Activated T-cell treated with anti-CD3 and anti-CD28 coated beads, Interleukin-2, amount 50 U/mL, for 4 hours (primary cell): ENCODE measurements around the gene CSRP1. TPM values are rescaled to one million over a fixed set of nuclear protein-coding genes. Genes with fewer than 3 reads are reported as not detected.
"Not testable (repeated sequence)": the region's sequence is repeated elsewhere in the genome, so short reads cannot be mapped to it uniquely, and the experiment has no call there.

ENCODE experiments used
- ATAC-seq, 2 donors: fragments of 200-7000 bp; cut with Tn5 transposase; one replicate each; pipeline ENCODE4 v1.10.0; 2021
- DNase-seq: peaks from one replicate; pipeline ENCODE4 v3.0.0-alpha.2; 2020
- H3K27me3 Mint-ChIP-seq: one replicate; pipeline ENCODE4 v1.8.0; 2021; ENCODE audit warnings: low read depth, mixed read lengths
- H3K36me3 Mint-ChIP-seq: one replicate; pipeline ENCODE4 v1.8.0; 2022; ENCODE audit warnings: mixed read lengths; ENCODE audit not compliant: insufficient read depth
- H3K4me1 Mint-ChIP-seq: one replicate; pipeline ENCODE4 v1.8.0; 2021; ENCODE audit warnings: low read depth, mixed read lengths
- H3K4me3 Mint-ChIP-seq: one replicate; pipeline ENCODE4 v1.8.0; 2021; ENCODE audit warnings: mild to moderate bottlenecking, moderate library complexity, mixed read lengths
- H3K9me3 Mint-ChIP-seq: one replicate; pipeline ENCODE4 v1.8.0; 2021; ENCODE audit warnings: mixed read lengths
- total RNA-seq, 3 donors: library from RNA; stranded (reverse); gene quantifications; one replicate each; pipeline ENCODE4 v1.2.1, GENCODE V29; 2021

Gene CSRP1
- total RNA-seq, 3 donors from 2014 or later, result 51.5 to 54.3 (median 52.4) TPM

GRCh38 chr1:201488830-201489589 lies 17.9 kb downstream of the CSRP1 start:
- Mint-ChIP-seq H3K4me3 (no peak overlapping the region), H3K4me1 (no peaks in the 10 kb centered on the region), H3K9me3 (no peaks in the 10 kb centered on the region), H3K27me3 (no peaks in the 10 kb centered on the region), H3K36me3 (peaks cover 17% of the 10 kb centered on the region)
- no peak for ATAC-seq
- DNase-seq, result no peak

DNA sequence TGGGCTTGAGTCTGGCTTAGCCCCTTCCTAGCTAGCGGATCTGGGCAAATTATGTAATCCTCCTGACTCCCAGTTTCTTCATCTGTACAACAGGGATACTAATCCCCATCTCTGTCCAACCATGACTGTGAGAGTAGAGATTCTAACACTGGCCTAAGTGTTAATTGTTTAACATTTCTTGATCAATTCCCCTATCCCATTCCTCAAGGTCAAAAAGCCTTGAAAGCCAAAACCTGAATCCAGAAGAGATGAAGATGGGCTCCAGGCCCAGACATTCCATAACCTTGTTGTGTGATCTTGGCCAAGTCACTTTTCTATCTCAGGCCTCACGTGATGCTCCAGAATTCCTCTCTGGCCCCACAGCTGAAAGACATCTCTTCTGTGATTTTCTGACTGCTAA lies 19.2 kb downstream of the CSRP1 start:
- Mint-ChIP-seq H3K4me1 (no peaks in the 10 kb centered on the region), H3K27me3 (no peaks in the 10 kb centered on the region), H3K9me3 (no peaks in the 10 kb centered on the region), H3K36me3 (peaks cover 11% of the 10 kb centered on the region), H3K4me3 (no peak overlapping the region)
- no peak for DNase-seq
- no peak for ATAC-seq

GRCh38 chr1:201486187-201486586 lies 20.7 kb downstream of the CSRP1 start:
- ATAC-seq, result no peak
- DNase-seq, result no peak
- Mint-ChIP-seq H3K4me1 (peaks cover 10% of the 10 kb centered on the region), H3K36me3 (peaks cover 9% of the 10 kb centered on the region), H3K27me3 (peaks cover 4% of the 10 kb centered on the region), H3K9me3 (no peaks in the 10 kb centered on the region), H3K4me3 (no peak overlapping the region)

DNA sequence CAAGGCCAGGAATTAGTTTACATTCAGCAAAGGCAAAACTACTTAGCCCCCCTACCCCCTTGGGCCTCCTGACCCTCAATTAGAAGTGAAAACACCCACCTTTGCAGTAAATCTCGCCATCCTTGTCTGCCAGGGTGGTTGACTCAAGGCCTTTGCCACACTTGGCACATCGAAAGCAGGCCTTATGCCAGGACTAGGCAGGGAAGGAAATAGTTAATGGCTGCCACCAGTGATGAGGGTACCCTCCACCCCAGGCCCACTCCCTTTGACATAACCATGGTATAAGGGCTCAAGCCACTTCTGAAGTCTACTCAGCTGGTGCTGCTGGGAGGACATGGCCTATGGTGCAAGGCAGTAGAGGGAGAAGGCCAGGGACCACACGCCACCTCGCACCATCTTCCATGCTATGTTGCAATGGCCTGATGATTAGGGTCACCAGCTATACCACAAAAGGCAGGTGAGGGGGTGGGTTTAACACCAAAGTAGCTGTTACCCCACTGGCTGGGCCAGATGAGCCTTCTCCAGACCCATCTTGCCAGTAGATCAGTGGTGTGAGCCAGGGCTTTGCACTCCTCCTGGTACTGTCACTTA lies 21.6 kb downstream of the CSRP1 start:
- Mint-ChIP-seq H3K36me3 (peaks cover 9% of the 10 kb centered on the region), H3K4me3 (no peak overlapping the region), H3K27me3 (peaks cover 11% of the 10 kb centered on the region), H3K9me3 (no peaks in the 10 kb centered on the region), H3K4me1 (peaks cover 15% of the 10 kb centered on the region)
- no peak for ATAC-seq
- DNase-seq, result no peak

- Mint-ChIP-seq H3K4me3 (no peak overlapping the region), H3K36me3 (peaks cover 7% of the 10 kb centered on the region), H3K4me1 (peaks cover 20% of the 10 kb centered on the region), H3K27me3 (peaks cover 17% of the 10 kb centered on the region), H3K9me3 (no peaks in the 10 kb centered on the region)
- DNase-seq, result no peak
- no peak for ATAC-seq
These were observed 23.5 kb downstream of the CSRP1 start for GRCh38 chr1:201483373-201483949.

GRCh38 chr1:201482755-201483154 lies 24.2 kb downstream of the CSRP1 start:
- peaks cover 17% of the 10 kb centered on the region for H3K27me3 Mint-ChIP-seq

GRCh38 chr1:201481761-201482493 lies 25.0 kb downstream of the CSRP1 start:
- Mint-ChIP-seq H3K4me3 (peak overlapping the region; percentile 72), H3K9me3 (no peaks in the 10 kb centered on the region), H3K36me3 (no peaks in the 10 kb centered on the region), H3K4me1 (peaks cover 20% of the 10 kb centered on the region), H3K27me3 (peaks cover 20% of the 10 kb centered on the region)
- ATAC-seq, result peak; percentile 87 to 90
- DNase-seq, result peak; percentile 72

More at GRCh38 chr1:201482755-201483154, 24.2 kb downstream of the CSRP1 start:
- H3K36me3 Mint-ChIP-seq, result peaks cover 2% of the 10 kb centered on the region
- DNase-seq (no peak), ATAC-seq (no peak)
- peaks cover 20% of the 10 kb centered on the region for H3K4me1 Mint-ChIP-seq
- H3K4me3 Mint-ChIP-seq, result peak overlapping the region; percentile 37
- no peaks in the 10 kb centered on the region for H3K9me3 Mint-ChIP-seq

- no peaks in the 10 kb centered on the region for H3K36me3 Mint-ChIP-seq
- peak overlapping the region; percentile 72 for H3K4me3 Mint-ChIP-seq
- H3K9me3 Mint-ChIP-seq, result no peaks in the 10 kb centered on the region
- peaks cover 20% of the 10 kb centered on the region for H3K4me1 Mint-ChIP-seq
- ATAC-seq (no peak), DNase-seq (no peak)
- peaks cover 24% of the 10 kb centered on the region for H3K27me3 Mint-ChIP-seq
These were observed 25.9 kb downstream of the CSRP1 start for GRCh38 chr1:201481004-201481380.

DNA sequence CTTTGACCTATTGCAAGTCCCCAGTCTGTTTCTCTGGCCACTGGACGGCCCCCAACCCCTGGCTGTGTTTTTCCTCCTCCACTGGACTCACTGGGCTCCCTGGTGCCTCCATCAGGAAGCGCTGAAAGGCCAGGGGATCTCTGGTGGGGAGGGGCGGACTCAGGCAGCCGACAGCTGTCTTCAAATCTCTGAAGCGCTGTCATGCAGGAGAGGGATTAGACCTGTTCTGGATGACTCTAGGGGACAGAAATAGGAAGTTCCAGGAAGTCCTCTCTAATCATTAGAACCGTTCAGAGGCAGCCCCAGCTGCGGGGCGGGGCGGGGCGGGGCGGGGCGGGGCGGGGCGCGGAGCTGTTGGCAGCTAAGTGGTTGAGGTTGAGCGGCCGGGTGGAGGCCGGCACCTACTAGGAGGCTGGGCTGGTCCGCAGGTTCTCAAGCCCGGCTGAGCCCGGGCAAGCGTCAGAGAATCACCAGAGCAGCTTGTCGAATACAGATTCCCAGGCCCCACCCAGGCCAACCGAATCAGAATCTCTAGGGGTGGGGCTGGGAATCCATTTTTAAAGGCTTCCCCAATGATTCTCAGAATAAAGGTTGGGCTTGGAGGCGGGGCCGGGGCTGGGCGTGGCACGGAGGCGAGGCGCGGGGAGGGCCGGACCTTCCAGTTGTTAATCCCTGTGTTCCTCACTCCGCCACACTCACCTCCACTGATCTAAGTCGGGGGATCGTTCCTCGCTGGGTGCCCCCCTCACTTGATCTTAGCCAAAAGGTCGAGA lies 26.5 kb downstream of the CSRP1 start:
- Mint-ChIP-seq H3K27me3 (peaks cover 24% of the 10 kb centered on the region), H3K9me3 (no peaks in the 10 kb centered on the region), H3K36me3 (no peaks in the 10 kb centered on the region), H3K4me1 (peaks cover 20% of the 10 kb centered on the region), H3K4me3 (peak overlapping the region; percentile 72)
- ATAC-seq, result peak; percentile 53 to 67
- peak; percentile 29 for DNase-seq

GRCh38 chr1:201479201-201479730 lies 27.7 kb downstream of the CSRP1 start:
- ATAC-seq (no peak), DNase-seq (no peak)
- no peak overlapping the region for H3K4me3 Mint-ChIP-seq
- H3K36me3 Mint-ChIP-seq, result no peaks in the 10 kb centered on the region
- H3K9me3 Mint-ChIP-seq, result no peaks in the 10 kb centered on the region
- peaks cover 27% of the 10 kb centered on the region for H3K27me3 Mint-ChIP-seq
- peaks cover 20% of the 10 kb centered on the region for H3K4me1 Mint-ChIP-seq

GRCh38 chr1:201478666-201479065 lies 28.3 kb downstream of the CSRP1 start:
- H3K4me3 Mint-ChIP-seq, ATAC-seq, DNase-seq, H3K36me3 Mint-ChIP-seq, H3K9me3 Mint-ChIP-seq: not testable (repeated sequence)
- peaks cover 27% of the 10 kb centered on the region for H3K27me3 Mint-ChIP-seq
- peaks cover 20% of the 10 kb centered on the region for H3K4me1 Mint-ChIP-seq

GRCh38 chr1:201476670-201477344 lies 30.1 kb downstream of the CSRP1 start:
- no peak for DNase-seq
- Mint-ChIP-seq H3K4me1 (peaks cover 16% of the 10 kb centered on the region), H3K27me3 (peaks cover 36% of the 10 kb centered on the region), H3K9me3 (no peaks in the 10 kb centered on the region), H3K36me3 (no peaks in the 10 kb centered on the region), H3K4me3 (no peak overlapping the region)
- no peak for ATAC-seq

DNA sequence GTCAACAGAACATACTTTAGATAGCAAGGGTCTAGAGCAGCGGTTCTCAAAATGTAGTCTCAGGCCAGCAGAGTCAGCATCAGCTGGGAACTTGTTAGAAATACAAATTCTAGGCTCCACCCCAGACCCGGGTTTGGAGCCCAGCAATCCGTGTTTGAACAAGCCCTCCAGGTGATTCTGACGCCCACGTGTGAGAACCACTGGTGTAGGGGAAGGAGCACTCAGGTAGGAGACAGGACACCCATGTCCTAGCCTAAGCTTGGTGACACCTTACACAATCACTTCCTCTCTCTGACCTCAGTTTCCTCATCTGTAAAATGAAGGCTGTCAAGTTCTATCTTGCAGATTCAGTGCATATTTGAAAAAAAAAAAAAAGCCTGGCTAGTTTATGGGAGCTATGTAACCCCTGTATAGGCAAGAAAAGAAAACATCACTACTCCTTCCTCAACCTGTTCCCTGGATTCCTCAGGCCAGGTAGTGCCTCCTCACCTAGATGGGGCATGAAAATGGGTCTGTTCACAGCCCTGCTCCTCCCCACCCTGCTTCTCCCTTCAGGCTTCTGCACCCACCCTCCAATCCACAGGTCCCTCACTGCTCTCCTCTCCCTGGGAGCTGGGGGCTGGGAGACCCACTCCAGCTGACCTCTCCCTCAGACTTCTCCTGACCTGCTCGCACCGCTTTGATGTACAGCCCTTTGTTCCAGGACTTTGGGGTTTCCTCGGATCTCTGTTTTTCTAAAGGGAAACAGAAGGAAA lies 30.8 kb downstream of the CSRP1 start:
- DNase-seq, result no peak
- Mint-ChIP-seq H3K4me3 (no peak overlapping the region), H3K27me3 (peaks cover 38% of the 10 kb centered on the region), H3K36me3 (no peaks in the 10 kb centered on the region), H3K9me3 (no peaks in the 10 kb centered on the region), H3K4me1 (peaks cover 10% of the 10 kb centered on the region)
- no peak for ATAC-seq
